ENCODE data around the gene HIPK1. TPM values are rescaled to one million over a fixed set of nuclear protein-coding genes. Genes with fewer than 3 reads are reported as not detected.

HIPK1 gene
- 100 and 101 TPM in 2 replicates for total RNA-seq

- intact Hi-C loops (cut with micrococcal nuclease) = loop anchor here (1.0 to 2.0 kb wide), 6 partner anchors 24 to 972 kb away; partner anchors contain the start of genes DCLRE1B, MAGI3, PHTF1 and RSBN1
- Mint-ChIP-seq H3K36me3 (ENCODE audit: low read depth) (peaks cover 18% of the 10 kb centered on the region), H3K27me3 (ENCODE audit: insufficient read depth) (peaks cover 7% of the 10 kb centered on the region), H3K27ac (peak within 1 kb of the TSS; percentile 99), H3K4me3 (peak within 1 kb of the TSS; percentile 98), H3K9me3 (no peaks in the 10 kb centered on the region), H3K4me1 (ENCODE audit: low read depth) (peaks cover 55% of the 10 kb centered on the region)
- peak; percentile 91 for DNase-seq (ENCODE audit: low spot score)
Observed at GRCh38 chr1:113928941-113929749, at the start of gene HIPK1. HIPK1 (plus strand) TSS chr1:113929324.

GRCh38 chr1:113879739-113880038, 49.4 kb upstream of the HIPK1 start:
- Mint-ChIP-seq H3K27ac (no peak overlapping the region), H3K4me1 (ENCODE audit: low read depth) (peaks cover 53% of the 10 kb centered on the region), H3K27me3 (ENCODE audit: insufficient read depth) (no peaks in the 10 kb centered on the region), H3K4me3 (no peak overlapping the region), H3K36me3 (ENCODE audit: low read depth) (peaks cover 2% of the 10 kb centered on the region), H3K9me3 (no peaks in the 10 kb centered on the region)
- no peak for DNase-seq (ENCODE audit: low spot score)
- intact Hi-C loops (cut with micrococcal nuclease) = no loop called here

GRCh38 chr1:113881661-113882060, 47.5 kb upstream of the HIPK1 start:
- intact Hi-C loops (cut with micrococcal nuclease) = no loop called here
- DNase-seq (ENCODE audit: low spot score) = no peak
- Mint-ChIP-seq H3K4me1 (ENCODE audit: low read depth) (peaks cover 44% of the 10 kb centered on the region), H3K27ac (no peak overlapping the region), H3K27me3 (ENCODE audit: insufficient read depth) (no peaks in the 10 kb centered on the region), H3K4me3 (no peak overlapping the region), H3K36me3 (ENCODE audit: low read depth) (peaks cover 6% of the 10 kb centered on the region), H3K9me3 (no peaks in the 10 kb centered on the region)

- H3K36me3 Mint-ChIP-seq (ENCODE audit: low read depth) = peaks cover 11% of the 10 kb centered on the region
Observed at GRCh38 chr1:113886417-113887401, 42.4 kb upstream of the HIPK1 start.

GRCh38 chr1:113887402-113888175, 41.5 kb upstream of the HIPK1 start, which contains the start of gene BCL2L15:
BCL2L15 (minus strand) TSS chr1:113887581; CDS start chr1:113887375, 206 bp downstream.
- intact Hi-C loops (cut with micrococcal nuclease) = no loop called here
- Mint-ChIP-seq H3K4me3 (peak within 1 kb of the TSS; percentile 1), H3K9me3 (no peaks in the 10 kb centered on the region), H3K27ac (no peak within 1 kb of the TSS), H3K36me3 (ENCODE audit: low read depth) (peaks cover 11% of the 10 kb centered on the region), H3K4me1 (ENCODE audit: low read depth) (peaks cover 23% of the 10 kb centered on the region), H3K27me3 (ENCODE audit: insufficient read depth) (no peaks in the 10 kb centered on the region)
- no peak for DNase-seq (ENCODE audit: low spot score)

More at GRCh38 chr1:113886417-113887401, 42.4 kb upstream of the HIPK1 start:
- peaks cover 23% of the 10 kb centered on the region for H3K4me1 Mint-ChIP-seq (ENCODE audit: low read depth)
- H3K9me3 Mint-ChIP-seq = no peaks in the 10 kb centered on the region
- no peaks in the 10 kb centered on the region for H3K27me3 Mint-ChIP-seq (ENCODE audit: insufficient read depth)
- H3K4me3 Mint-ChIP-seq = peak overlapping the region; percentile 1
- H3K27ac Mint-ChIP-seq = no peak overlapping the region
- DNase-seq (ENCODE audit: low spot score) = no peak
- intact Hi-C loops (cut with micrococcal nuclease) = no loop called here

GRCh38 chr1:113890816-113891215, 38.3 kb upstream of the HIPK1 start:
- peak overlapping the region; percentile 49 for H3K27ac Mint-ChIP-seq
- intact Hi-C loops (cut with micrococcal nuclease) = loop anchor here (1.0 kb wide), 1 partner anchor 17 kb away; no protein-coding TSS in a partner anchor
- H3K4me1 Mint-ChIP-seq (ENCODE audit: low read depth) = peaks cover 23% of the 10 kb centered on the region
- H3K27me3 Mint-ChIP-seq (ENCODE audit: insufficient read depth) = no peaks in the 10 kb centered on the region
- peaks cover 22% of the 10 kb centered on the region for H3K36me3 Mint-ChIP-seq (ENCODE audit: low read depth)
- no peak overlapping the region for H3K4me3 Mint-ChIP-seq
- DNase-seq (ENCODE audit: low spot score) = no peak
- H3K9me3 Mint-ChIP-seq = no peaks in the 10 kb centered on the region

- no peaks in the 10 kb centered on the region for H3K9me3 Mint-ChIP-seq
- intact Hi-C loops (cut with micrococcal nuclease) = loop anchor here (1.0 kb wide), 1 partner anchor 17 kb away; no protein-coding TSS in a partner anchor
Observed at GRCh38 chr1:113891631-113892220, 37.4 kb upstream of the HIPK1 start.

GRCh38 chr1:113893267-113893666, 35.9 kb upstream of the HIPK1 start:
- intact Hi-C loops (cut with micrococcal nuclease) = no loop called here
- H3K9me3 Mint-ChIP-seq = no peaks in the 10 kb centered on the region
- no peaks in the 10 kb centered on the region for H3K27me3 Mint-ChIP-seq (ENCODE audit: insufficient read depth)
- H3K27ac Mint-ChIP-seq = no peak overlapping the region
- H3K4me3 Mint-ChIP-seq = no peak overlapping the region
- peaks cover 14% of the 10 kb centered on the region for H3K4me1 Mint-ChIP-seq (ENCODE audit: low read depth)
- no peak for DNase-seq (ENCODE audit: low spot score)
- peaks cover 37% of the 10 kb centered on the region for H3K36me3 Mint-ChIP-seq (ENCODE audit: low read depth)

More at GRCh38 chr1:113891631-113892220, 37.4 kb upstream of the HIPK1 start:
- Mint-ChIP-seq H3K36me3 (ENCODE audit: low read depth) (peaks cover 27% of the 10 kb centered on the region), H3K4me1 (ENCODE audit: low read depth) (peaks cover 17% of the 10 kb centered on the region), H3K27me3 (ENCODE audit: insufficient read depth) (no peaks in the 10 kb centered on the region), H3K27ac (no peak overlapping the region), H3K4me3 (no peak overlapping the region)
- DNase-seq (ENCODE audit: low spot score) = no peak

GRCh38 chr1:113895098-113895497, 34.0 kb upstream of the HIPK1 start:
- no peak overlapping the region for H3K27ac Mint-ChIP-seq
- peaks cover 32% of the 10 kb centered on the region for H3K4me1 Mint-ChIP-seq (ENCODE audit: low read depth)
- no peaks in the 10 kb centered on the region for H3K9me3 Mint-ChIP-seq
- no peaks in the 10 kb centered on the region for H3K27me3 Mint-ChIP-seq (ENCODE audit: insufficient read depth)
- DNase-seq (ENCODE audit: low spot score) = no peak
- peaks cover 53% of the 10 kb centered on the region for H3K36me3 Mint-ChIP-seq (ENCODE audit: low read depth)
- intact Hi-C loops (cut with micrococcal nuclease) = no loop called here
- no peak overlapping the region for H3K4me3 Mint-ChIP-seq

GRCh38 chr1:113895961-113896360, 33.2 kb upstream of the HIPK1 start:
- H3K4me1 Mint-ChIP-seq (ENCODE audit: low read depth) = peaks cover 34% of the 10 kb centered on the region
- no peak overlapping the region for H3K4me3 Mint-ChIP-seq
- intact Hi-C loops (cut with micrococcal nuclease) = no loop called here
- H3K27me3 Mint-ChIP-seq (ENCODE audit: insufficient read depth) = no peaks in the 10 kb centered on the region
- H3K36me3 Mint-ChIP-seq (ENCODE audit: low read depth) = peaks cover 56% of the 10 kb centered on the region
- DNase-seq (ENCODE audit: low spot score) = no peak
- H3K9me3 Mint-ChIP-seq = no peaks in the 10 kb centered on the region
- no peak overlapping the region for H3K27ac Mint-ChIP-seq

- intact Hi-C loops (cut with micrococcal nuclease) = no loop called here
- Mint-ChIP-seq H3K4me1 (ENCODE audit: low read depth) (peaks cover 57% of the 10 kb centered on the region), H3K36me3 (ENCODE audit: low read depth) (peaks cover 74% of the 10 kb centered on the region), H3K27ac (peak overlapping the region; percentile 65), H3K4me3 (no peak overlapping the region), H3K27me3 (ENCODE audit: insufficient read depth) (no peaks in the 10 kb centered on the region), H3K9me3 (no peaks in the 10 kb centered on the region)
- no peak for DNase-seq (ENCODE audit: low spot score)
Observed at GRCh38 chr1:113898241-113898814, 30.8 kb upstream of the HIPK1 start.

GRCh38 chr1:113899111-113899510, 30.0 kb upstream of the HIPK1 start:
- H3K4me1 Mint-ChIP-seq (ENCODE audit: low read depth) = peaks cover 65% of the 10 kb centered on the region
- intact Hi-C loops (cut with micrococcal nuclease) = no loop called here

More at GRCh38 chr1:113899111-113899510, 30.0 kb upstream of the HIPK1 start:
- Mint-ChIP-seq H3K36me3 (ENCODE audit: low read depth) (peaks cover 73% of the 10 kb centered on the region), H3K4me3 (no peak overlapping the region), H3K27me3 (ENCODE audit: insufficient read depth) (no peaks in the 10 kb centered on the region), H3K27ac (no peak overlapping the region), H3K9me3 (no peaks in the 10 kb centered on the region)
- DNase-seq (ENCODE audit: low spot score) = no peak
